ENCODE data around the gene USP27X.

Gene USP27X

GRCh38 chrX:49892542-49892941 lies 13.3 kb downstream of the USP27X start:
- no peak for DNase-seq

DNA sequence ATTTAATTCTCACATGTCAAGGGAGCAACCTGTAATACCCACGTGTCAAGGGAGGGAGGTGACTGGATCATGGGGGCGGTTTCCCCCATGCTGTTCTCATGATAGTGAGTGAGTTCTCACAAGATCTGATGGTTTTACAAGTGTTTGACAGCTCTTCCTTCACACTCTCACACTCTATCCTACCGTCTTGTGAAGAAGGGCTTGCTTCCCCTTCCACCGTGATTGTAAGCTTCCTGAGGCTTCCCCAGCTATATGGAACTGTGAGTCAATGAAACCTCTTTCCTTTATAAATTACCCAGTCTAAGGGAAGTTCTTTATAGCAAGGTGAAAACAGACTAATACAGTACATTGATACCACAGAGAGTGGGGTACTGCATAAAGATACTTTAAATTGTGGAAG lies 17.7 kb downstream of the USP27X start:
- no peak for DNase-seq

DNA sequence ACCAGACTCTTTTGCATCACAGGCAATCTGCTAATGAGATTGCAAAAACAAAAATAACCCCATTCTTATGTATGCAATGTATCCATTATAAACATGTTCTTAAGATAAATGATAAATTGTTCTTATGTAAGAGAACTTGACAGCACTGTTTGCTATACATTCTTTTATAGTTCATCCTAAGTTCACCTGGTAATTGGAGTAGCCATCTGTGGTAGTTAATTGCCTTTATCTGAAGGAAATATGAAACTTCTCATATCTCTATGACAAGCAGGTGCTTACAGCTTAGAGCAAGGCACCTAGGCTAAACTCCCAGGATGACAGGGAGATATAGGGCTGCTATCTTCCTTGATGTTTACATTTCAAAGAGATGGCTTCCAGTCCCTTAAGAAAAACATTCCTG lies 21.8 kb downstream of the USP27X start:
- no peak for DNase-seq

GRCh38 chrX:49910344-49910743 lies 31.1 kb downstream of the USP27X start:
- no peak for DNase-seq

GRCh38 chrX:49912086-49912485 lies 32.8 kb downstream of the USP27X start:
- no peak for DNase-seq

- DNase-seq = no peak
Observed at GRCh38 chrX:49912861-49913260, 33.6 kb downstream of the USP27X start.

DNA sequence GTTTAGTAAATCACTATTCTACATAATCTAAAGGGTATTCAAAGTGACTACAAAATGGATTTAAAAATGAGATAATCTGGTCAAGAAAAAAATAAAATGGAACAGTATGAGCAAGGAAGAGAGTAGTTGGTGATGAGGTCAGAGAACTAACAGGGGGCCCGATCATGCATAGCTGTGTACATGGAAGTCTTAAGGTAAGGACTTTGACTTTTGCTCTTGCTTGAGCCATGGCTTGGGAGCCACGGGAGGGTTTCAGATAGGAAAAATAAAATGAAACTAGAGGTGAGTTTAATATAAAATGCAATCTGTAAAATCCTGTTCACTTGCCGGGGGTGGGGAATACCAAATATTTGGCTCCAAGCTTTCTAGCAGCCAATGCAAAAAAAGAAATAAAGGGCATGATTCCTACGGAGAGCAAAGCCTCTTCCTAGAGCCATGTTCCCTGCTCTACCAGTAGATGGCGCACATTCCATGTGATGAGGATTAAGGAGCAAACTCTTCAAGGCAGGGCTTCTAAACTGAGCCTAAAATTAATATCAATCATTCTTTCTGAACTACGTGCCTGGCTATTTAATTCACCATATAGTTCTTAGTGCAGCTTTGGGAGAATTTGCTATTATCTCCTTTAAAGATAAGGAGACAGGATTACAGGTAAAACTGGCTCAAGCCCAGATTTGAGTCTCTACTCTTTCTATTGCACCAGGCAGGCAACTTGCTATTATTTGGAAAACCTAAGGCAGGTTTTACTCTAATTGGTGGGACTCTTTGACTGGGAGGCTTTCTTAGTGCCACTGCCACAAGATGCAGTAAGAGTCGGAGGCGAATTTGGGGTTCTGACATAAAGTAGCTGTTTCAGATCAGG lies 36.3 kb downstream of the USP27X start:
- DNase-seq = peak in 1 of 4 experiments; percentile 4

- peak in 2 of 4 experiments; percentile 2 to 4 for DNase-seq
Observed at GRCh38 chrX:49919617-49920016, 40.3 kb downstream of the USP27X start.

DNA sequence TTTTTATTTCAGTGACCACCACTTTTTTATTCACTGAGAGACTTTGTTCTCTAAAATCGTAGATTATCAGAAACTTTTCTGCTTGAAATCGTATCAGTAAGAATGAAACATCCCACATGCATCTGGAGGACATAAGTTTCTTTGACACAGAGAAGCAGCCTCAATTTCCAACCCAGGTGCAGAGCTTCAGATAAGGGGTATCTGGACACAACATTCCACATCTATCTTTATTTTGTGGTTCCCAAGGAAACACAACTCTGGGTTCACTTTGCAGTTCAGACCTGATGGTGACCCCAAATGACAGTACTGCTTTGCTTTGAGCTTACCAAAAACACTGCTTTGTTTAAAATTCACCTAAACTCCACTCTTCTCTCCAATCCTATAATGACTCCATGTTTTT lies 41.8 kb downstream of the USP27X start:
- no peak for DNase-seq

DNA sequence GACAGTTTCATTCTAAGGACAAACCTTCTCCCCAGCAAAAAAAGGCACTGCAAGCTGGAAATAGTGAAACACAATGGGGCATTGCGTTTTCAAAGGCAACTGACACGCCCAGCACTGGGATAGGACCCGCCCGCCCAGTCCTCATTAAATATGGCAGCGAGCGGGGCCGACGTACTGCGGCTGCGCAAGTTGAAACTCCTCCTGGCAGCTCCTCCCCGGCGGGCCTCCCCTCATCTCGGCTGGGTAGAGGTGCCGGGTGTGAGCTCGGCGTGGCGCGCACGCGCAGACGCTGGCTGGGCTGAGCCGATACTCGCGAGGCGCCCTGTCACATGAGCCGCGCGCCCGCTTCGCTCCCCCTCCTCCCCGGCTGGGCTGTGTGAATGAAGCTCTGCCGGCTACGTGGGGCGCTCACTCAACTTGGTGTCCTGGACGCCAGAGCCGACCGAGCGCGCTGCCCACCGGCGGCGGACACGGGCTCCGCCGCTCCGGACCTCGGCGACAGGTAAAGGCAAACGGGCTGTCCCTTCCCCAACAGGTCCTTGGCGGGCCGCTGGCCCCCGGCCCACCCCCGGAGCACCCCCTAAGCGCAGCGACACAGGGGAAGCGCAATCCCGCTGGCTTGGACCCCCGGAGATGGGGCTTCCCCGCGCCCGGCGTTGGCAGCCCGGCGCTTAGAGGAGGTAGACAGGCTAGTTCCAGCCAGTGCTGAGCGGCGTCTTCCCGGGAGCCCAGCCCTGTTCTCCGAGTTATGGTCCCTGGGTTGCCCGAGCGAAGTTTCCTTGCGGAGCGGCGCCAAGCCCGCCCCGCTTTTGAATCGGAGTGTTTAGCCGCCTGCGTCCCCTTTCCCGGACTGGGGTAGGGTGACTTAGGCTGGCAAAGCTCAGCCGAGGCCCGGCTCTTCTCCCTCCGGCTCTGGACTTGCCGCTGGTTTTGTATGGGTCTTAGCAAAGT lies 43.3 kb downstream of the USP27X start, which contains the start of gene CLCN5:
CLCN5 (plus strand) TSS at position 306 of the 951 bp plus-strand sequence. CDS start 2,703 bp downstream, outside the sequence.
- peak; percentile 76 to 90 (median 80) for DNase-seq

GRCh38 chrX:49925176-49925575 lies 45.9 kb downstream of the USP27X start:
- DNase-seq = no peak

DNA sequence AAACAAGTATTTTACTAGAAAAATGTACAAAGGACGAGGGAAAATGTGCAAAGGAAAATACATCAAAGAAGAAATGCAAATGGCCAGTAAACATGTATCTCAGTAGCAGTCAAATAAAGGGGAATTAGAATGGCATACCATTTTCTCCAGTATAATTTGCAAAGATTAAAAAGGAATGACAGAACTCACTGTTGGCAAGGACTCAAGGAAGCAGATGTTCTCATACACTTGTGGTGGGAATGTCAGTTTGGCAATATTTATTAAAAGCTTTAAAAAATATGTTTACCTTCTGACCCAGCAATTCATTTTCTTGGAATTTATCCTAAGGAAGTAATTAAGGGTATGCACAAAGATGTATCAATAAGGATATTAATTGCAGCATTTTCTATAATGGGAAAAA lies 50.8 kb downstream of the USP27X start:
- DNase-seq = no peak

Data from activated naive CD4-positive, alpha-beta T cell (primary cell).